Kidney (tissue), 14 donors: Measurements from ENCODE around the gene ZNF281. TPM values are rescaled to one million over a fixed set of nuclear protein-coding genes. Genes with fewer than 3 reads are reported as not detected.
A peak's percentile ranks its signal among the peaks of the same experiment; 100 is the strongest.

Experiments used
- DNase-seq, 5 donors: peaks; one replicate each; pipeline ENCODE4 v3.0.0-alpha.2; 2013 to 2020
- FAIRE-seq: peaks from 2 replicates; lab custom pipeline; 2012; peaks lifted over from hg19 to GRCh38; lab: Jason Lieb, UNC
- H3K27ac ChIP-seq, 2 donors: one replicate each; pipeline ENCODE4 v1.7.0; 2013; ENCODE audit warnings: low read depth in 2 of 2, low read length in 2 of 2, inconsistent platforms in 1 of 2
- H3K27me3 ChIP-seq: one replicate; pipeline ENCODE4 v1.7.1; 2013; ENCODE audit warnings: low read length, inconsistent platforms; ENCODE audit not compliant: control insufficient read depth, insufficient read depth
- H3K36me3 ChIP-seq, 3 donors: one replicate each; pipeline versions ENCODE4 v1.7.0 to v1.7.1; 2013; ENCODE audit warnings: low read length in 3 of 3, control low read depth in 1 of 3, inconsistent platforms in 1 of 3; ENCODE audit not compliant: insufficient read depth in 3 of 3, control insufficient read depth in 2 of 3
- H3K4me1 ChIP-seq, 3 donors: one replicate each; pipeline versions ENCODE4 v1.7.0 to v1.7.1; 2013; ENCODE audit warnings: low read length in 3 of 3, inconsistent platforms in 1 of 3, low read depth in 1 of 3; ENCODE audit not compliant: control insufficient read depth in 2 of 3, insufficient read depth in 2 of 3
- H3K4me3 ChIP-seq, 3 donors: one replicate each; pipeline versions ENCODE4 v1.7.0 to v1.8.1; 2013; ENCODE audit warnings: low read length in 3 of 3, control low read depth in 1 of 3, inconsistent platforms in 1 of 3
- H3K9ac ChIP-seq, 3 donors: one replicate each; pipeline versions ENCODE4 v1.7.0 to v1.7.1; 2013; ENCODE audit warnings: low read length in 3 of 3, control low read depth in 1 of 3, inconsistent platforms in 1 of 3
- H3K9me3 ChIP-seq, 3 donors: one replicate each; pipeline versions ENCODE4 v1.7.0 to v1.7.1; 2013; ENCODE audit warnings: low read length in 3 of 3, control low read depth in 1 of 3, inconsistent platforms in 1 of 3; ENCODE audit not compliant: control insufficient read depth in 2 of 3, insufficient read depth in 1 of 3
- CTCF ChIP-seq: IDR thresholded peaks from 3 replicates; pipeline ENCODE4 v1.5.1; 2012; ENCODE audit warnings: mild to moderate bottlenecking, moderate library complexity, borderline replicate concordance; ENCODE audit not compliant: insufficient read depth; ENCODE audit errors: extremely low read depth
- intact Hi-C: fragments of 100-400 bp; cut with DNase I; formaldehyde crosslinking; loops from one replicate; pipeline ENCODE4 v1.11.1; 2022
- polyA plus RNA-seq: library from polyadenylated mRNA; stranded (reverse); fragments of 350-450 nt; fragmentation: Illumina TruSeq; extraction: RNeasy Lipid Tissue Mini Kit (QIAGEN cat#74804); gene quantifications from one replicate; pipeline ENCODE4 v1.2.3, GENCODE V29; 2014; ENCODE audit warnings: low read depth, low replicate concordance; ENCODE audit not compliant: insufficient read depth
- total RNA-seq: library from RNA; stranded (reverse); fragmentation: NEBNext Ultra II Directional; extraction: Animal tissue kit (Norgen Biotek cat#: 25700); gene quantifications from one replicate; pipeline ENCODE4 v1.2.1, GENCODE V29; 2021
- donor health status: control.
- donor health status: control.
- donor health status: control.
- donor health status: control.
- donor health status: control.
- donor health status: DM: yes; HTN: yes; CAD: no.
- donor health status: Normal renal cell carcinoma (clear cell type).

Gene ZNF281
- total and polyA plus RNA-seq, 2 donors from 2014 or later: 4.0 to 13.1 TPM

- TF ChIP-seq CTCF: no peak
- peak in 4 of 5 donors; percentile 45 to 84 (median 64) for DNase-seq
- Histone ChIP-seq H3K36me3 (no peaks in the 10 kb centered on the region), H3K4me1 (peaks cover 0 to 24% (median 22%) of the 10 kb centered on the region in 3 donors), H3K27me3 (peaks cover 2% of the 10 kb centered on the region), H3K27ac (peak overlapping the region; percentile 52 to 87), H3K4me3 (peak overlapping the region; percentile 60 to 90 (median 75)), H3K9me3 (no peaks in the 10 kb centered on the region), H3K9ac (peak overlapping the region; percentile 48 to 68 (median 51))
- intact Hi-C loops: no loop called here
- no peak for FAIRE-seq
Observed at GRCh38 chr1:200409203-200409760, 554 bp downstream of the ZNF281 start.

GRCh38 chr1:200406161-200406797, 3.6 kb downstream of the ZNF281 start:
- no peak overlapping the region for H3K27ac ChIP-seq
- FAIRE-seq (no peak), DNase-seq (no peak)
- peaks cover under 1% of the 10 kb centered on the region for H3K27me3 ChIP-seq
- H3K36me3 ChIP-seq: no peaks in the 10 kb centered on the region
- no peak for TF ChIP-seq CTCF
- H3K4me3 ChIP-seq: no peak overlapping the region
- H3K9me3 ChIP-seq: no peaks in the 10 kb centered on the region
- intact Hi-C loops: no loop called here
- H3K4me1 ChIP-seq: peaks cover 0 to 29% (median 24%) of the 10 kb centered on the region in 3 donors
- no peak overlapping the region for H3K9ac ChIP-seq

- intact Hi-C loops: no loop called here
- DNase-seq (no peak), FAIRE-seq (no peak)
- no peaks in the 10 kb centered on the region for H3K27me3 ChIP-seq
- peak overlapping the region in 1 of 3 donors; percentile 5 for H3K4me3 ChIP-seq
- no peak overlapping the region for H3K9ac ChIP-seq
- no peaks in the 10 kb centered on the region for H3K9me3 ChIP-seq
- peaks cover 0 to 29% (median 22%) of the 10 kb centered on the region in 3 donors for H3K4me1 ChIP-seq
- no peaks in the 10 kb centered on the region for H3K36me3 ChIP-seq
- H3K27ac ChIP-seq: no peak overlapping the region
- no peak for TF ChIP-seq CTCF
Observed at GRCh38 chr1:200405264-200405663, 4.6 kb downstream of the ZNF281 start.
